GM06990 (cell line): Measurements from ENCODE around the gene ABHD2.

Experiments
- DNase-seq: peaks from one replicate; pipeline ENCODE4 v3.0.0-alpha.2; 2011; ENCODE audit not compliant: insufficient read length; ENCODE audit errors: extremely low read depth
- H3K27me3 ChIP-seq: replicated peaks from 2 replicates; pipeline ENCODE4 v1.6.0; 2011; ENCODE audit warnings: low read length; ENCODE audit not compliant: control insufficient read depth, insufficient read depth
- H3K36me3 ChIP-seq: 2 replicates; pipeline ENCODE4 v1.5.1; 2011; ENCODE audit warnings: low read length; ENCODE audit not compliant: control insufficient read depth, insufficient read depth
- H3K4me3 ChIP-seq: replicated peaks from 2 replicates; pipeline ENCODE4 v1.5.1; 2011; ENCODE audit warnings: low read depth, mild to moderate bottlenecking, control low read depth, low read length
- CTCF ChIP-seq: IDR thresholded peaks from 2 replicates; pipeline ENCODE4 v1.5.1; 2011; ENCODE audit warnings: low read length, control low read depth, mild to moderate bottlenecking, inconsistent platforms; ENCODE audit not compliant: insufficient read depth, poor library complexity, severe bottlenecking

Gene ABHD2

GRCh38 chr15:89150762-89151664 lies 62.8 kb downstream of the ABHD2 start:
- TF ChIP-seq CTCF, result no peak
- DNase-seq, result no peak
- peaks cover 10% of the 10 kb centered on the region for H3K36me3 ChIP-seq
- no peaks in the 10 kb centered on the region for H3K27me3 ChIP-seq
- H3K4me3 ChIP-seq, result no peak overlapping the region

GRCh38 chr15:89155122-89155521 lies 66.9 kb downstream of the ABHD2 start:
- Histone ChIP-seq H3K27me3 (no peaks in the 10 kb centered on the region), H3K36me3 (peaks cover 11% of the 10 kb centered on the region), H3K4me3 (no peak overlapping the region)
- no peak for DNase-seq
- no peak for TF ChIP-seq CTCF

- H3K36me3 ChIP-seq, result peaks cover 11% of the 10 kb centered on the region
- TF ChIP-seq CTCF, result no peak
- no peak for DNase-seq
- H3K27me3 ChIP-seq, result no peaks in the 10 kb centered on the region
- H3K4me3 ChIP-seq, result no peak overlapping the region
Observed at GRCh38 chr15:89155656-89156055, 67.4 kb downstream of the ABHD2 start.

GRCh38 chr15:89157061-89157460 lies 68.8 kb downstream of the ABHD2 start:
- Histone ChIP-seq H3K4me3 (no peak overlapping the region), H3K36me3 (peaks cover 10% of the 10 kb centered on the region), H3K27me3 (no peaks in the 10 kb centered on the region)
- DNase-seq, result no peak
- no peak for TF ChIP-seq CTCF

- TF ChIP-seq CTCF, result no peak
- Histone ChIP-seq H3K36me3 (peaks cover 8% of the 10 kb centered on the region), H3K27me3 (no peaks in the 10 kb centered on the region), H3K4me3 (no peak overlapping the region)
- no peak for DNase-seq
Observed at GRCh38 chr15:89157918-89158564, 69.8 kb downstream of the ABHD2 start.
